Measurements from ENCODE around the gene TPCN2.

TPCN2 gene

GRCh38 chr11:69171476-69172240, 122.9 kb downstream of the TPCN2 start:
- in situ Hi-C loops (cut with HindIII; ENCODE audit: low sequenced_read_pairs): no loop called here
- TF ChIP-seq, protein P1, sequence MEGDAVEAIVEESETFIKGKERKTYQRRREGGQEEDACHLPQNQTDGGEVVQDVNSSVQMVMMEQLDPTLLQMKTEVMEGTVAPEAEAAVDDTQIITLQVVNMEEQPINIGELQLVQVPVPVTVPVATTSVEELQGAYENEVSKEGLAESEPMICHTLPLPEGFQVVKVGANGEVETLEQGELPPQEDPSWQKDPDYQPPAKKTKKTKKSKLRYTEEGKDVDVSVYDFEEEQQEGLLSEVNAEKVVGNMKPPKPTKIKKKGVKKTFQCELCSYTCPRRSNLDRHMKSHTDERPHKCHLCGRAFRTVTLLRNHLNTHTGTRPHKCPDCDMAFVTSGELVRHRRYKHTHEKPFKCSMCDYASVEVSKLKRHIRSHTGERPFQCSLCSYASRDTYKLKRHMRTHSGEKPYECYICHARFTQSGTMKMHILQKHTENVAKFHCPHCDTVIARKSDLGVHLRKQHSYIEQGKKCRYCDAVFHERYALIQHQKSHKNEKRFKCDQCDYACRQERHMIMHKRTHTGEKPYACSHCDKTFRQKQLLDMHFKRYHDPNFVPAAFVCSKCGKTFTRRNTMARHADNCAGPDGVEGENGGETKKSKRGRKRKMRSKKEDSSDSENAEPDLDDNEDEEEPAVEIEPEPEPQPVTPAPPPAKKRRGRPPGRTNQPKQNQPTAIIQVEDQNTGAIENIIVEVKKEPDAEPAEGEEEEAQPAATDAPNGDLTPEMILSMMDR (IDR thresholded peaks at IDR 0.05; ENCODE audit: low read depth, low read length, missing control alignments): no peak
- no peak overlapping the region for H3K4me3 ChIP-seq (ENCODE audit: low read depth, low read length)
- no peak for DNase-seq (ENCODE audit: low read depth)

GRCh38 chr11:69172674-69173073, 123.9 kb downstream of the TPCN2 start:
- no peak for DNase-seq (ENCODE audit: low read depth)
- in situ Hi-C loops (cut with HindIII; ENCODE audit: low sequenced_read_pairs): no loop called here
- TF ChIP-seq, protein P1 (IDR thresholded peaks at IDR 0.05; ENCODE audit: low read depth, low read length, missing control alignments): no peak
- H3K4me3 ChIP-seq (ENCODE audit: low read depth, low read length): no peak overlapping the region

GRCh38 chr11:69173331-69173730, 124.6 kb downstream of the TPCN2 start:
- in situ Hi-C loops (cut with HindIII; ENCODE audit: low sequenced_read_pairs): no loop called here
- DNase-seq (ENCODE audit: low read depth): no peak
- no peak overlapping the region for H3K4me3 ChIP-seq (ENCODE audit: low read depth, low read length)
- TF ChIP-seq, protein P1 (IDR thresholded peaks at IDR 0.05; ENCODE audit: low read depth, low read length, missing control alignments): no peak

DNA sequence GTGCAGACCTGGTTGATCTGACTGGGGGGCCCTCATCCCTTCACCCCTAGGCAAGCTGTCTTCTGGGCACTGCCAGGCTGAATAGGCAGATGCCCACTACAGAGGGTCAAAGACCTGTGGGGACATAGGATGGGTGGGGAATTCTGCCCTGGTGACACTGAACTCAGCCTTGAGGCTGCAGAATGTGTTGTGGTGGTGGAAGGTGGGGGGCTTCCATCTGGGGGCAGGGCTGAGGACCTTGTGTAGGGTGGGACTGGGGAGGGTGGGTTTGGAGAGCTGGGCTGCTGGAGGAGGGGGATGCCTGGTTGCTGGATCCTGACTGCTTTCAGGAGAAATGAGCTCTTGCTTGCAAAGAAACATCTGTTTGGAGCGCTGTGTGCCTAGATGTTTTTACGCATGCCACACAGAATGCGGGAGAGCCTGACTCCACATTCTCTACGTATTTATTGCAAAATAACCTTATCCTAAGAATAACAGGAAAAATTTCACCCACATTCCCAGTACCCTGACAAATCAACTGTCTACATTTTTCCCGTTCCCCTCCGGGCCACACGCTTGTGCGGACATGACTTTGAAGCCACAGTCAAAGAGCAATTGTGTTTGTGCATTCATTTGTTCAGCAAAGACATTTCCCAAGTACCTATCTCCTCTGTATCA, 125.3 kb downstream of the TPCN2 start:
- H3K4me3 ChIP-seq (ENCODE audit: low read depth, low read length): no peak overlapping the region
- TF ChIP-seq, protein P1 (IDR thresholded peaks at IDR 0.05; ENCODE audit: low read depth, low read length, missing control alignments): no peak
- in situ Hi-C loops (cut with HindIII; ENCODE audit: low sequenced_read_pairs): no loop called here
- DNase-seq (ENCODE audit: low read depth): no peak

- DNase-seq (ENCODE audit: low read depth): no peak
- TF ChIP-seq, protein P1 (IDR thresholded peaks at IDR 0.05; ENCODE audit: low read depth, low read length, missing control alignments): no peak
- no peak overlapping the region for H3K4me3 ChIP-seq (ENCODE audit: low read depth, low read length)
- in situ Hi-C loops (cut with HindIII; ENCODE audit: low sequenced_read_pairs): no loop called here
These were observed 126.1 kb downstream of the TPCN2 start for GRCh38 chr11:69174841-69175240.

- in situ Hi-C loops (cut with HindIII; ENCODE audit: low sequenced_read_pairs): no loop called here
These were observed 130.2 kb downstream of the TPCN2 start for GRCh38 chr11:69178819-69179482.

More at GRCh38 chr11:69178819-69179482, 130.2 kb downstream of the TPCN2 start:
- H3K4me3 ChIP-seq (ENCODE audit: low read depth, low read length): no peak overlapping the region
- TF ChIP-seq, protein P1 (IDR thresholded peaks at IDR 0.05; ENCODE audit: low read depth, low read length, missing control alignments): no peak
- DNase-seq (ENCODE audit: low read depth): no peak
